SK-N-SH (cell line): ENCODE measurements around the gene MALRD1. TPM values are rescaled to one million over a fixed set of nuclear protein-coding genes. Genes with fewer than 3 reads are reported as not detected.

Experiments used
- CTCF ChIA-PET: fragments of 300-600, 350-600 bp; formaldehyde crosslinking; extraction: SDS; loops from one replicate; lab custom pipeline; 2021; lab: Yijun Ruan, JAX
- POLR2A ChIA-PET: fragments of 350-600 bp; sonication (Branson Sonifier 250); formaldehyde crosslinking; extraction: SDS; loops from one replicate; lab custom pipeline; 2020; ENCODE audit warnings: antibody characterized with exemption, inconsistent platforms; lab: Yijun Ruan, JAX
- DNase-seq: peaks from one replicate; pipeline ENCODE4 v3.0.0; 2012
- H2AFZ ChIP-seq: fragments of 200-600 bp; sonication (generic); 2 replicates; pipeline ENCODE4 v1.8.1; 2016; ENCODE audit warnings: antibody characterized with exemption, mild to moderate bottlenecking, low read depth
- H3F3A ChIP-seq: fragments of 200-600 bp; sonication (generic); replicated peaks from 2 replicates; pipeline ENCODE3; 2016; ENCODE audit warnings: antibody characterized with exemption, mild to moderate bottlenecking; ENCODE audit not compliant: insufficient read depth
- H3K27ac ChIP-seq, 2 experiments: fragments of 200-500 bp in 1 of 2; fragments of 200-600 bp in 1 of 2; sonication (Bioruptor generic) in 1 of 2; sonication (generic), shearing (Covaris generic) in 1 of 2; 2 replicates each; pipeline versions ENCODE4 v1.5.1 to v1.6.1; 2014 to 2016; ENCODE audit warnings: low read depth in 2 of 2, inconsistent platforms in 1 of 2, low read length in 1 of 2, mild to moderate bottlenecking in 1 of 2, mixed read lengths in 1 of 2
- H3K27me3 ChIP-seq: fragments of 200-600 bp; sonication (generic), shearing (Covaris generic); 2 replicates; pipeline ENCODE4 v1.6.1; 2016; ENCODE audit warnings: mixed run types; ENCODE audit not compliant: insufficient read depth
- H3K36me3 ChIP-seq, 2 experiments: fragments of 200-500 bp in 1 of 2; fragments of 200-600 bp in 1 of 2; sonication (Bioruptor generic) in 1 of 2; sonication (generic) in 1 of 2; replicated peaks in 1 of 2; 2 replicates each; pipeline versions ENCODE3 to v1.5.1; 2014 to 2016; ENCODE audit warnings: low read length in 1 of 2, mild to moderate bottlenecking in 1 of 2; ENCODE audit not compliant: insufficient read depth in 2 of 2, control insufficient read depth in 1 of 2
- H3K4me1 ChIP-seq, 2 experiments: fragments of 200-500 bp in 1 of 2; fragments of 200-600 bp in 1 of 2; sonication (Bioruptor generic) in 1 of 2; sonication (generic), shearing (Covaris generic) in 1 of 2; 2 replicates each; pipeline versions ENCODE4 v1.5.1 to v1.6.1; 2014 to 2016; ENCODE audit warnings: low read depth in 1 of 2, low read length in 1 of 2, mixed run types in 1 of 2; ENCODE audit not compliant: insufficient read depth in 2 of 2, control insufficient read depth in 1 of 2
- H3K4me2 ChIP-seq: fragments of 200-600 bp; sonication (generic), shearing (Covaris generic); 2 replicates; pipeline ENCODE4 v1.6.1; 2017; ENCODE audit warnings: mixed run types
- H3K4me3 ChIP-seq, 2 experiments: fragments of 200-500 bp in 1 of 2; fragments of 200-600 bp in 1 of 2; sonication (Bioruptor generic) in 1 of 2; sonication (generic), shearing (Covaris generic) in 1 of 2; 2 replicates each; pipeline versions ENCODE4 v1.5.1 to v1.8.1; 2014 to 2016; ENCODE audit warnings: low read depth in 2 of 2, inconsistent platforms in 1 of 2, low read length in 1 of 2, mild to moderate bottlenecking in 1 of 2, mixed read lengths in 1 of 2, moderate library complexity in 1 of 2
- H3K79me2 ChIP-seq: fragments of 200-600 bp; sonication (generic); 2 replicates; pipeline ENCODE4 v1.8.1; 2017; ENCODE audit warnings: mild to moderate bottlenecking; ENCODE audit not compliant: insufficient read depth
- H3K9ac ChIP-seq: fragments of 200-600 bp; sonication (generic); 2 replicates; pipeline ENCODE4 v1.6.1; 2017; ENCODE audit warnings: mixed run types
- H3K9me2 ChIP-seq: fragments of 200-600 bp; sonication (generic); 2 replicates; pipeline ENCODE4 v1.6.1; 2017; ENCODE audit warnings: mixed run types
- H3K9me3 ChIP-seq: fragments of 200-600 bp; sonication (generic); 2 replicates; pipeline ENCODE4 v1.6.1; 2017; ENCODE audit warnings: mixed run types, mild to moderate bottlenecking, moderate library complexity
- H4K20me1 ChIP-seq: fragments of 200-600 bp; sonication (generic); 2 replicates; pipeline ENCODE4 v1.6.1; 2017; ENCODE audit warnings: mild to moderate bottlenecking, mixed run types; ENCODE audit not compliant: insufficient read depth
- CHD2 ChIP-seq: fragments of 150-350 bp; IDR thresholded peaks from 2 replicates; pipeline ENCODE4 v1.6.1; 2018; ENCODE audit warnings: low read length; ENCODE audit not compliant: partially characterized antibody
- CTCF ChIP-seq: fragments of 200-600 bp; sonication (generic); IDR thresholded peaks from 2 replicates; pipeline ENCODE4 v1.6.1; 2017; ENCODE audit warnings: antibody characterized with exemption, mild to moderate bottlenecking, moderate library complexity
- ELF1 ChIP-seq: IDR thresholded peaks from 2 replicates; pipeline ENCODE4 v1.4.0; 2012
- FOSL2 ChIP-seq: IDR thresholded peaks from 2 replicates; pipeline ENCODE4 v1.4.0; 2012; ENCODE audit warnings: low read depth, mild to moderate bottlenecking, moderate library complexity, borderline replicate concordance
- FOXM1 ChIP-seq: IDR thresholded peaks from 2 replicates; pipeline ENCODE4 v1.4.0; 2012; ENCODE audit warnings: low read depth, mild to moderate bottlenecking
- GABPA ChIP-seq: IDR thresholded peaks from 2 replicates; pipeline ENCODE4 v1.4.0; 2012; ENCODE audit warnings: low read depth, mild to moderate bottlenecking
- IRF3 ChIP-seq: fragments of 150-350 bp; IDR thresholded peaks from 2 replicates; pipeline ENCODE4 v1.6.1; 2016; ENCODE audit warnings: mild to moderate bottlenecking, low read depth, low read length
- JUND ChIP-seq: IDR thresholded peaks from 2 replicates; pipeline ENCODE4 v1.4.0; 2012
- MAX ChIP-seq: IDR thresholded peaks from 2 replicates; pipeline ENCODE4 v1.4.0; 2012; ENCODE audit warnings: low read depth
- MXI1 ChIP-seq: IDR thresholded peaks from 2 replicates; pipeline ENCODE4 v1.6.1; 2012; ENCODE audit warnings: mild to moderate bottlenecking, low read depth, low read length, improper control_type of control experiment
- REST ChIP-seq: IDR thresholded peaks from 2 replicates; pipeline ENCODE4 v1.6.1; 2012; ENCODE audit warnings: mild to moderate bottlenecking, low read depth, low read length, moderate library complexity
- RFX5 ChIP-seq: IDR thresholded peaks from 2 replicates; pipeline ENCODE4 v1.6.1; 2012; ENCODE audit warnings: mild to moderate bottlenecking, improper control_type of control experiment, low read length
- RXRA ChIP-seq: IDR thresholded peaks from 2 replicates; pipeline ENCODE4 v1.4.0; 2012; ENCODE audit warnings: low read depth, mild to moderate bottlenecking, borderline replicate concordance
- SIN3A ChIP-seq: IDR thresholded peaks from 2 replicates; pipeline ENCODE4 v1.6.1; 2012; ENCODE audit warnings: low read depth, mild to moderate bottlenecking, low read length, moderate library complexity, borderline replicate concordance
- TCF12 ChIP-seq: IDR thresholded peaks from 2 replicates; pipeline ENCODE4 v1.4.0; 2012
- USF2 ChIP-seq: fragments of 150-350 bp; IDR thresholded peaks from 2 replicates; pipeline ENCODE4 v1.6.1; 2017; ENCODE audit warnings: antibody characterized with exemption, low read length, low read depth, borderline replicate concordance
- YY1 ChIP-seq: IDR thresholded peaks from 2 replicates; pipeline ENCODE4 v1.4.0; 2012; ENCODE audit warnings: low read depth, mild to moderate bottlenecking
- WGBS: methylation state at CpG from one replicate; pipeline ENCODE4 v1.1.6; 2017; ENCODE audit warnings: low lambda C conversion rate; 5-methylcytosine and 5-hydroxymethylcytosine counted together
- polyA plus RNA-seq, 3 experiments: library from polyadenylated mRNA; depleted of rRNA; stranded (reverse); fragments of >200 nt; gene quantifications; 2 replicates each; pipeline ENCODE4 v1.2.3, GENCODE V29; 2012

Gene MALRD1
- polyA plus RNA-seq, 1 of the 3 experiments (the other 2 are of a cell fraction), result not detected

- TF ChIP-seq CTCF (no peak), JUND (no peak), CHD2 (no peak)
Observed at GRCh38 chr10:19663344-19663743, 614.7 kb downstream of the MALRD1 start (continued).

- POLR2A ChIA-PET, result no interaction called here
- no peak overlapping the region for H3K27ac ChIP-seq
- TF ChIP-seq ELF1, result no peak
- H3F3A ChIP-seq, result no peaks in the 10 kb centered on the region
- no peaks in the 10 kb centered on the region for H3K9me3 ChIP-seq
- no peaks in the 10 kb centered on the region for H3K79me2 ChIP-seq
- H3K27me3 ChIP-seq, result peaks cover 6% of the 10 kb centered on the region; the same call in 1 of the 2 replicates
- CTCF ChIA-PET, result no interaction called here
- no peak overlapping the region for H3K4me3 ChIP-seq
- no peaks in the 10 kb centered on the region for H4K20me1 ChIP-seq
- 51% methylated on average over 5 of the region's 5 CpGs for WGBS
- H3K4me2 ChIP-seq, result no peak overlapping the region
- no peaks in the 10 kb centered on the region for H3K36me3 ChIP-seq
- no peaks in the 10 kb centered on the region for H3K9me2 ChIP-seq
- DNase-seq, result no peak
- H3K9ac ChIP-seq, result no peak overlapping the region
- H2AFZ ChIP-seq, result no peak overlapping the region
- no peaks in the 10 kb centered on the region for H3K4me1 ChIP-seq
Observed at GRCh38 chr10:19668116-19668515, 619.5 kb downstream of the MALRD1 start.

- Histone ChIP-seq H3K27me3 (no peaks in the 10 kb centered on the region), H2AFZ (no peak overlapping the region), H3K27ac (no peak overlapping the region), H3K9me2 (no peaks in the 10 kb centered on the region), H3K4me2 (no peak overlapping the region), H3K4me3 (no peak overlapping the region), H3K9me3 (no peaks in the 10 kb centered on the region), H3F3A (no peaks in the 10 kb centered on the region), H3K79me2 (no peaks in the 10 kb centered on the region), H3K4me1 (no peaks in the 10 kb centered on the region), H4K20me1 (no peaks in the 10 kb centered on the region), H3K9ac (no peak overlapping the region), H3K36me3 (no peaks in the 10 kb centered on the region)
- WGBS, result 76% methylated on average over 4 of the region's 4 CpGs
- CTCF ChIA-PET, result no interaction called here
- POLR2A ChIA-PET, result no interaction called here
- DNase-seq, result no peak
- TF ChIP-seq USF2, result no peak
- TF ChIP-seq ELF1, result no peak
- no peak for TF ChIP-seq REST
- no peak for TF ChIP-seq MAX
- TF ChIP-seq RFX5, result no peak
- no peak for TF ChIP-seq TCF12
- TF ChIP-seq GABPA, result no peak
- no peak for TF ChIP-seq FOSL2
- TF ChIP-seq FOXM1, result no peak
- no peak for TF ChIP-seq MXI1
- no peak for TF ChIP-seq IRF3
- no peak for TF ChIP-seq CTCF
- no peak for TF ChIP-seq RXRA
- TF ChIP-seq YY1, result no peak
- no peak for TF ChIP-seq SIN3A
Observed at GRCh38 chr10:19676063-19676462, 627.5 kb downstream of the MALRD1 start.
